HepG2 (cell line): ENCODE data around the gene ABCB4. TPM values are rescaled to one million over a fixed set of nuclear protein-coding genes. Genes with fewer than 3 reads are reported as not detected.

ENCODE experiments used
- FOXO4 ChIP-seq: sonication (generic); formaldehyde crosslinking; conservative IDR thresholded peaks from 2 replicates; pipeline ENCODE4 v1.8.1; 2023; ENCODE audit warnings: missing genetic modification reagents
- FUBP1 ChIP-seq: sonication (generic); formaldehyde crosslinking; IDR thresholded peaks from 2 replicates; pipeline ENCODE4 v1.5.1; 2020; ENCODE audit warnings: missing genetic modification reagents, mild to moderate bottlenecking, borderline replicate concordance
- MTA1 ChIP-seq: sonication (generic); formaldehyde crosslinking; IDR thresholded peaks from 2 replicates; pipeline ENCODE4 v1.4.0; 2020; ENCODE audit warnings: missing genetic modification reagents, mild to moderate bottlenecking, borderline replicate concordance
- PAWR ChIP-seq: sonication (generic); formaldehyde crosslinking; IDR thresholded peaks from 2 replicates; pipeline ENCODE4 v1.4.0; 2020; ENCODE audit warnings: missing genetic modification reagents, mild to moderate bottlenecking, borderline replicate concordance
- PHF5A ChIP-seq: IDR thresholded peaks from one replicate; pipeline ENCODE4 v1.6.1; 2018; ENCODE audit warnings: low read depth, missing genetic modification reagents; ENCODE audit not compliant: unreplicated experiment
- PRDM4 ChIP-seq: sonication (generic); formaldehyde crosslinking; IDR thresholded peaks from 2 replicates; pipeline ENCODE4 v1.9.0; 2021; ENCODE audit warnings: missing genetic modification reagents, borderline replicate concordance
- RBFOX2 ChIP-seq: fragments of 200-400 bp; formaldehyde crosslinking; IDR thresholded peaks from 2 replicates; pipeline ENCODE4 v1.6.1; 2017; ENCODE audit warnings: low read depth, mild to moderate bottlenecking, low read length
- RFX3 ChIP-seq: IDR thresholded peaks from 2 replicates; pipeline ENCODE4 v1.6.1; 2016; ENCODE audit warnings: missing biosample characterization, missing genetic modification reagents
- SALL2 ChIP-seq: sonication (generic); formaldehyde crosslinking; IDR thresholded peaks from 2 replicates; pipeline ENCODE4 v1.8.1; 2023; ENCODE audit warnings: mild to moderate bottlenecking, missing genetic modification reagents, inconsistent platforms
- ZNF101 ChIP-seq: sonication (generic); formaldehyde crosslinking; IDR thresholded peaks from 2 replicates; pipeline ENCODE4 v1.4.0; 2020; ENCODE audit warnings: mild to moderate bottlenecking, low read depth, missing genetic modification reagents, borderline replicate concordance
- ZNF142 ChIP-seq: sonication (generic); formaldehyde crosslinking; IDR thresholded peaks from 2 replicates; pipeline ENCODE4 v1.4.0; 2020; ENCODE audit warnings: missing genetic modification reagents
- ZNF280D ChIP-seq: sonication (generic); formaldehyde crosslinking; IDR thresholded peaks from 2 replicates; pipeline ENCODE4 v1.5.1; 2020; ENCODE audit warnings: mild to moderate bottlenecking, missing genetic modification reagents
- ZNF33B ChIP-seq: sonication (generic); formaldehyde crosslinking; IDR thresholded peaks from 2 replicates; pipeline ENCODE4 v1.5.1; 2020; ENCODE audit warnings: mild to moderate bottlenecking, missing genetic modification reagents
- ZNF468 ChIP-seq: sonication (generic); formaldehyde crosslinking; IDR thresholded peaks from 2 replicates; pipeline ENCODE4 v1.8.0; 2022; ENCODE audit warnings: mild to moderate bottlenecking, moderate library complexity, missing genetic modification reagents
- polyA plus RNA-seq, 8 experiments: library from polyadenylated mRNA; depleted of rRNA in 3 of 8; stranded (reverse) in 7 of 8; unstranded in 1 of 8; fragments of >200 nt; fragmentation: Illumina TruSeq in 4 of 8; extraction: Trizol in 4 of 8; gene quantifications; 2 replicates each; pipeline versions ENCODE4 v1.2.1 to v1.2.3, GENCODE V29; 2011 to 2016; ENCODE audit warnings: low read depth in 4 of 8, missing spikeins in 1 of 8, mixed read lengths in 1 of 8; ENCODE audit not compliant: insufficient read depth in 1 of 8
- total RNA-seq, 5 experiments: library from RNA; depleted of rRNA; stranded (reverse); fragments of >200 nt; fragmentation: Illumina TruSeq; extraction: Trizol; gene quantifications; 2 replicates each; pipeline ENCODE4 v1.2.3, GENCODE V29; 2016; ENCODE audit warnings: low read depth in 1 of 5

Gene ABCB4
- total and polyA plus RNA-seq, 2 of the 13 experiments (the other 11 are each of a cell fraction or from before 2014, with no cell fraction given), result 18.0 to 32.4 TPM

GRCh38 chr7:87463982-87464381 is 11.5 kb downstream of the ABCB4 start (continued):
- TF ChIP-seq FOXO4 (CRISPR knock-in tag) (no peak), ZNF33B (CRISPR knock-in tag) (peak; percentile 45; the same call in 1 of the 2 replicates), PRDM4 (CRISPR knock-in tag) (no peak), MTA1 (no peak), ZNF142 (peak; percentile 35; the same call in 1 of the 2 replicates), SALL2 (no peak), RBFOX2 (no peak; the same call in 1 of the 2 replicates), FUBP1 (no peak), ZNF101 (no peak), PHF5A (no peak), PAWR (CRISPR knock-in tag) (no peak), RFX3 (CRISPR knock-in tag) (no peak), ZNF280D (no peak), ZNF468 (CRISPR knock-in tag) (no peak)
